ENCODE measurements around the gene RELT.

- TF ChIP-seq, protein P1, sequence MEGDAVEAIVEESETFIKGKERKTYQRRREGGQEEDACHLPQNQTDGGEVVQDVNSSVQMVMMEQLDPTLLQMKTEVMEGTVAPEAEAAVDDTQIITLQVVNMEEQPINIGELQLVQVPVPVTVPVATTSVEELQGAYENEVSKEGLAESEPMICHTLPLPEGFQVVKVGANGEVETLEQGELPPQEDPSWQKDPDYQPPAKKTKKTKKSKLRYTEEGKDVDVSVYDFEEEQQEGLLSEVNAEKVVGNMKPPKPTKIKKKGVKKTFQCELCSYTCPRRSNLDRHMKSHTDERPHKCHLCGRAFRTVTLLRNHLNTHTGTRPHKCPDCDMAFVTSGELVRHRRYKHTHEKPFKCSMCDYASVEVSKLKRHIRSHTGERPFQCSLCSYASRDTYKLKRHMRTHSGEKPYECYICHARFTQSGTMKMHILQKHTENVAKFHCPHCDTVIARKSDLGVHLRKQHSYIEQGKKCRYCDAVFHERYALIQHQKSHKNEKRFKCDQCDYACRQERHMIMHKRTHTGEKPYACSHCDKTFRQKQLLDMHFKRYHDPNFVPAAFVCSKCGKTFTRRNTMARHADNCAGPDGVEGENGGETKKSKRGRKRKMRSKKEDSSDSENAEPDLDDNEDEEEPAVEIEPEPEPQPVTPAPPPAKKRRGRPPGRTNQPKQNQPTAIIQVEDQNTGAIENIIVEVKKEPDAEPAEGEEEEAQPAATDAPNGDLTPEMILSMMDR (IDR thresholded peaks at IDR 0.05 in 2 of 3, conservative IDR thresholded peaks at IDR 0.05 in 1 of 3; ENCODE audit: borderline replicate concordance in 1 of 3, insufficient read depth in 1 of 3, low read depth in 2 of 3, low read length in 2 of 3), result no peak
- TF ChIP-seq EGR1 (IDR thresholded peaks at IDR 0.05; ENCODE audit: low read depth), result no peak
- no peak for TF ChIP-seq POLR2A (IDR thresholded peaks at IDR 0.05; ENCODE audit: borderline replicate concordance, extremely low read depth, insufficient read depth, insufficient read length)
- no peak for TF ChIP-seq TCF7L2 (IDR thresholded peaks at IDR 0.05; ENCODE audit: borderline replicate concordance, extremely low read depth, insufficient read depth, insufficient read length)
- no peak for TF ChIP-seq POLR2AphosphoS5 (IDR thresholded peaks at IDR 0.05; ENCODE audit: low read depth, low read length)
- TF ChIP-seq CBX3 (IDR thresholded peaks at IDR 0.05; ENCODE audit: low read depth), result no peak
- TF ChIP-seq, protein P2, sequence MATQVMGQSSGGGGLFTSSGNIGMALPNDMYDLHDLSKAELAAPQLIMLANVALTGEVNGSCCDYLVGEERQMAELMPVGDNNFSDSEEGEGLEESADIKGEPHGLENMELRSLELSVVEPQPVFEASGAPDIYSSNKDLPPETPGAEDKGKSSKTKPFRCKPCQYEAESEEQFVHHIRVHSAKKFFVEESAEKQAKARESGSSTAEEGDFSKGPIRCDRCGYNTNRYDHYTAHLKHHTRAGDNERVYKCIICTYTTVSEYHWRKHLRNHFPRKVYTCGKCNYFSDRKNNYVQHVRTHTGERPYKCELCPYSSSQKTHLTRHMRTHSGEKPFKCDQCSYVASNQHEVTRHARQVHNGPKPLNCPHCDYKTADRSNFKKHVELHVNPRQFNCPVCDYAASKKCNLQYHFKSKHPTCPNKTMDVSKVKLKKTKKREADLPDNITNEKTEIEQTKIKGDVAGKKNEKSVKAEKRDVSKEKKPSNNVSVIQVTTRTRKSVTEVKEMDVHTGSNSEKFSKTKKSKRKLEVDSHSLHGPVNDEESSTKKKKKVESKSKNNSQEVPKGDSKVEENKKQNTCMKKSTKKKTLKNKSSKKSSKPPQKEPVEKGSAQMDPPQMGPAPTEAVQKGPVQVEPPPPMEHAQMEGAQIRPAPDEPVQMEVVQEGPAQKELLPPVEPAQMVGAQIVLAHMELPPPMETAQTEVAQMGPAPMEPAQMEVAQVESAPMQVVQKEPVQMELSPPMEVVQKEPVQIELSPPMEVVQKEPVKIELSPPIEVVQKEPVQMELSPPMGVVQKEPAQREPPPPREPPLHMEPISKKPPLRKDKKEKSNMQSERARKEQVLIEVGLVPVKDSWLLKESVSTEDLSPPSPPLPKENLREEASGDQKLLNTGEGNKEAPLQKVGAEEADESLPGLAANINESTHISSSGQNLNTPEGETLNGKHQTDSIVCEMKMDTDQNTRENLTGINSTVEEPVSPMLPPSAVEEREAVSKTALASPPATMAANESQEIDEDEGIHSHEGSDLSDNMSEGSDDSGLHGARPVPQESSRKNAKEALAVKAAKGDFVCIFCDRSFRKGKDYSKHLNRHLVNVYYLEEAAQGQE (IDR thresholded peaks at IDR 0.05; ENCODE audit: low read depth), result no peak
- no peak for TF ChIP-seq SIN3A (IDR thresholded peaks at IDR 0.05; ENCODE audit: low read depth)
- TF ChIP-seq CEBPB (IDR thresholded peaks at IDR 0.05; ENCODE audit: low read depth), result no peak
- no peak for TF ChIP-seq JUND (IDR thresholded peaks at IDR 0.05)
- TF ChIP-seq, protein P3, sequence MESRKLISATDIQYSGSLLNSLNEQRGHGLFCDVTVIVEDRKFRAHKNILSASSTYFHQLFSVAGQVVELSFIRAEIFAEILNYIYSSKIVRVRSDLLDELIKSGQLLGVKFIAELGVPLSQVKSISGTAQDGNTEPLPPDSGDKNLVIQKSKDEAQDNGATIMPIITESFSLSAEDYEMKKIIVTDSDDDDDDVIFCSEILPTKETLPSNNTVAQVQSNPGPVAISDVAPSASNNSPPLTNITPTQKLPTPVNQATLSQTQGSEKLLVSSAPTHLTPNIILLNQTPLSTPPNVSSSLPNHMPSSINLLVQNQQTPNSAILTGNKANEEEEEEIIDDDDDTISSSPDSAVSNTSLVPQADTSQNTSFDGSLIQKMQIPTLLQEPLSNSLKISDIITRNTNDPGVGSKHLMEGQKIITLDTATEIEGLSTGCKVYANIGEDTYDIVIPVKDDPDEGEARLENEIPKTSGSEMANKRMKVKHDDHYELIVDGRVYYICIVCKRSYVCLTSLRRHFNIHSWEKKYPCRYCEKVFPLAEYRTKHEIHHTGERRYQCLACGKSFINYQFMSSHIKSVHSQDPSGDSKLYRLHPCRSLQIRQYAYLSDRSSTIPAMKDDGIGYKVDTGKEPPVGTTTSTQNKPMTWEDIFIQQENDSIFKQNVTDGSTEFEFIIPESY (IDR thresholded peaks at IDR 0.05; ENCODE audit: extremely low read depth, insufficient replicate concordance, low read length), result no peak
These were observed 16.2 kb downstream of the RELT start for GRCh38 chr11:73392108-73393010.
